DOHH2 (cell line): Measurements from ENCODE around the gene MON2.
A peak's percentile ranks its signal among the peaks of the same experiment; 100 is the strongest.

Source experiments
- H3F3A ChIP-seq: fragments of 200-600 bp; sonication (generic), shearing (Covaris generic); 2 replicates; pipeline ENCODE4 v1.6.0; 2016; ENCODE audit warnings: antibody characterized with exemption, mild to moderate bottlenecking; ENCODE audit not compliant: control insufficient read depth, insufficient read depth
- H3K27ac ChIP-seq: fragments of 200-600 bp; sonication (generic); 2 replicates; pipeline ENCODE4 v1.5.1; 2014; ENCODE audit warnings: low read depth, mild to moderate bottlenecking, low read length, moderate library complexity
- H3K27me3 ChIP-seq: fragments of 200-600 bp; sonication (generic); 2 replicates; pipeline ENCODE4 v1.6.1; 2014; ENCODE audit warnings: mild to moderate bottlenecking, low read length, mixed read lengths; ENCODE audit not compliant: control insufficient read depth
- H3K36me3 ChIP-seq: fragments of 200-600 bp; sonication (generic); 2 replicates; pipeline ENCODE4 v1.6.1; 2014; ENCODE audit warnings: mild to moderate bottlenecking, low read length, moderate library complexity, mixed read lengths; ENCODE audit not compliant: control insufficient read depth
- H3K4me1 ChIP-seq: fragments of 200-600 bp; sonication (generic); 2 replicates; pipeline ENCODE4 v1.6.1; 2014; ENCODE audit warnings: mild to moderate bottlenecking, low read length, mixed read lengths; ENCODE audit not compliant: control insufficient read depth
- H3K4me2 ChIP-seq: fragments of 200-600 bp; sonication (generic); 2 replicates; pipeline ENCODE4 v1.6.0; 2014; ENCODE audit warnings: mild to moderate bottlenecking, low read length, moderate library complexity
- H3K4me3 ChIP-seq: fragments of 200-600 bp; sonication (generic); 2 replicates; pipeline ENCODE4 v1.5.1; 2014; ENCODE audit warnings: mild to moderate bottlenecking, low read length, mixed read lengths
- H3K79me2 ChIP-seq: fragments of 200-600 bp; sonication (generic); 2 replicates; pipeline ENCODE4 v1.6.1; 2014; ENCODE audit warnings: mild to moderate bottlenecking, low read length, mixed read lengths; ENCODE audit not compliant: control insufficient read depth
- H3K9me2 ChIP-seq: fragments of 200-600 bp; sonication (generic); replicated peaks from 2 replicates; pipeline ENCODE4 v1.6.1; 2014; ENCODE audit warnings: mild to moderate bottlenecking, low read length, mixed read lengths; ENCODE audit not compliant: control insufficient read depth
- H3K9me3 ChIP-seq: fragments of 200-600 bp; sonication (generic); 2 replicates; pipeline ENCODE4 v1.6.1; 2014; ENCODE audit warnings: antibody characterized with exemption, low read length, mixed read lengths; ENCODE audit not compliant: control insufficient read depth, insufficient read depth
- H4K20me1 ChIP-seq: fragments of 200-600 bp; sonication (generic); 2 replicates; pipeline ENCODE4 v1.6.0; 2014; ENCODE audit warnings: low read depth, mild to moderate bottlenecking, antibody characterized with exemption, low read length, moderate library complexity; ENCODE audit not compliant: control insufficient read depth, insufficient read depth
- EZH2phosphoT487 ChIP-seq: fragments of 200-600 bp; sonication (generic); IDR thresholded peaks from 2 replicates; pipeline ENCODE4 v1.6.1; 2017; ENCODE audit warnings: borderline replicate concordance, mild to moderate bottlenecking, antibody characterized with exemption, low read length, moderate library complexity, mixed read lengths
- TF ChIP-seq, protein P1 (sequence below): fragments of 200-600 bp; sonication (generic); IDR thresholded peaks from one replicate; pipeline ENCODE4 v1.5.1; 2014; ENCODE audit warnings: antibody characterized with exemption, mild to moderate bottlenecking, low read depth, low read length; ENCODE audit not compliant: poor library complexity, severe bottlenecking

Gene MON2

GRCh38 chr12:62597253-62597652 is 130.6 kb downstream of the MON2 start:
- no peaks in the 10 kb centered on the region for H3K9me2 ChIP-seq
- H3K4me3 ChIP-seq = no peak overlapping the region
- no peak for TF ChIP-seq EZH2phosphoT487
- TF ChIP-seq, protein P1, sequence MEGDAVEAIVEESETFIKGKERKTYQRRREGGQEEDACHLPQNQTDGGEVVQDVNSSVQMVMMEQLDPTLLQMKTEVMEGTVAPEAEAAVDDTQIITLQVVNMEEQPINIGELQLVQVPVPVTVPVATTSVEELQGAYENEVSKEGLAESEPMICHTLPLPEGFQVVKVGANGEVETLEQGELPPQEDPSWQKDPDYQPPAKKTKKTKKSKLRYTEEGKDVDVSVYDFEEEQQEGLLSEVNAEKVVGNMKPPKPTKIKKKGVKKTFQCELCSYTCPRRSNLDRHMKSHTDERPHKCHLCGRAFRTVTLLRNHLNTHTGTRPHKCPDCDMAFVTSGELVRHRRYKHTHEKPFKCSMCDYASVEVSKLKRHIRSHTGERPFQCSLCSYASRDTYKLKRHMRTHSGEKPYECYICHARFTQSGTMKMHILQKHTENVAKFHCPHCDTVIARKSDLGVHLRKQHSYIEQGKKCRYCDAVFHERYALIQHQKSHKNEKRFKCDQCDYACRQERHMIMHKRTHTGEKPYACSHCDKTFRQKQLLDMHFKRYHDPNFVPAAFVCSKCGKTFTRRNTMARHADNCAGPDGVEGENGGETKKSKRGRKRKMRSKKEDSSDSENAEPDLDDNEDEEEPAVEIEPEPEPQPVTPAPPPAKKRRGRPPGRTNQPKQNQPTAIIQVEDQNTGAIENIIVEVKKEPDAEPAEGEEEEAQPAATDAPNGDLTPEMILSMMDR = no peak
- H3K4me2 ChIP-seq = no peak overlapping the region
- H3F3A ChIP-seq = peaks cover 5% of the 10 kb centered on the region
- H3K27me3 ChIP-seq = no peaks in the 10 kb centered on the region
- peaks cover 28% of the 10 kb centered on the region for H3K4me1 ChIP-seq
- H3K9me3 ChIP-seq = no peaks in the 10 kb centered on the region
- H4K20me1 ChIP-seq = no peaks in the 10 kb centered on the region
- no peak overlapping the region for H3K27ac ChIP-seq
- H3K36me3 ChIP-seq = 0 out of 2 replicates have a peak, but pooled peaks cover 3% of the 10 kb centered on the region
- H3K79me2 ChIP-seq = no peaks in the 10 kb centered on the region

DNA sequence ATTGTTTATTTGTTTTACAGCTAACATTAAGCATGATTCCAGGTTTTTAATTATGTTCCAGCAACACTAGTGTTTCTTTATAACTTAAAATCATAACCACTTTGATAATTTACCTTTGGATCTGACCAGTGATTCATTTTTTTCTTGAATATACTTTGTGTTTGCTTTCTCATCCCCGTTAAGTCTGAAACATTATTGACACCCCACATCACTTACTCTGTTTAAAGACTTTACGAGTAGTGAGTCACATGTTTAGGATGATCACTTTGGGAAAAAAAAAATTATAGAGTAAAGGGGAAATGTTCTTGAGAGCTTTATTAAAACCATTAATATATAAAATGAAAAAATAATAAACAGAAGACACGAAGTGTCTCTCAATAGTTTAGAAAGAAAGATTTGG is 132.2 kb downstream of the MON2 start:
- Histone ChIP-seq H3F3A (peaks cover 5% of the 10 kb centered on the region), H4K20me1 (no peaks in the 10 kb centered on the region), H3K27ac (no peak overlapping the region), H3K9me3 (no peaks in the 10 kb centered on the region), H3K4me2 (no peak overlapping the region), H3K9me2 (no peaks in the 10 kb centered on the region), H3K79me2 (peaks cover 5% of the 10 kb centered on the region), H3K27me3 (no peaks in the 10 kb centered on the region), H3K4me1 (peaks cover 28% of the 10 kb centered on the region), H3K36me3 (peaks cover 10% of the 10 kb centered on the region; the same call in 1 of the 2 replicates), H3K4me3 (no peak overlapping the region)
- no peak for TF ChIP-seq EZH2phosphoT487
- TF ChIP-seq, protein P1 = no peak

- TF ChIP-seq, protein P1 = peak; percentile 35
- no peak for TF ChIP-seq EZH2phosphoT487
- Histone ChIP-seq H3K27me3 (no peaks in the 10 kb centered on the region), H3K79me2 (peaks cover 16% of the 10 kb centered on the region), H3K27ac (no peak overlapping the region), H3K4me1 (peaks cover 35% of the 10 kb centered on the region), H3K36me3 (peaks cover 18% of the 10 kb centered on the region), H3K4me2 (peak overlapping the region; percentile 30), H3K9me2 (no peaks in the 10 kb centered on the region), H4K20me1 (0 out of 2 replicates have a peak, but pooled peaks cover 2% of the 10 kb centered on the region), H3K4me3 (no peak overlapping the region), H3K9me3 (no peaks in the 10 kb centered on the region), H3F3A (peaks cover 5% of the 10 kb centered on the region)
Measured at GRCh38 chr12:62599854-62600437, 133.3 kb downstream of the MON2 start.
